ENCODE measurements around the gene C20orf96.

DNA sequence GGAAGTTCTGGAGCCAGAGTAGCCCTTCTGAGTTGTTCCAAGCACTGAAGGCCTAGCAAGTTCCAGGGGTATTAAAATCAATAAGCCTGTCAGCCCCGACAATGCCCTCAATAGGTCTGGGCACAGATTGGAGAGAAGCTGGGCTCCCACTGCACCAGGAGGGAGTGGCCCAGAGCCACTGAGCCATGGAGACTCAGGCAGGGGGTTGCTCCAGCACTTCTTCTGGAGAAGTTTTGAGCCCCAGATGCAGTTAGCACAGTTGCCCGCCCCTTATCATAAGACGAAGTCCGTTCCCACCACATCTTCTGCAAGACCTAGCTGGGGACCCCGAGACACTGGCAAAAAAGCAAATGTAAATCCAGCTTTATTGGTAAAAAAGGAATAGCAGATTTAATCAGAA, 20.0 kb downstream of the C20orf96 start:
- no peak for TF ChIP-seq POLR2AphosphoS5 (IDR thresholded peaks at IDR 0.05)
- TF ChIP-seq, protein P1, sequence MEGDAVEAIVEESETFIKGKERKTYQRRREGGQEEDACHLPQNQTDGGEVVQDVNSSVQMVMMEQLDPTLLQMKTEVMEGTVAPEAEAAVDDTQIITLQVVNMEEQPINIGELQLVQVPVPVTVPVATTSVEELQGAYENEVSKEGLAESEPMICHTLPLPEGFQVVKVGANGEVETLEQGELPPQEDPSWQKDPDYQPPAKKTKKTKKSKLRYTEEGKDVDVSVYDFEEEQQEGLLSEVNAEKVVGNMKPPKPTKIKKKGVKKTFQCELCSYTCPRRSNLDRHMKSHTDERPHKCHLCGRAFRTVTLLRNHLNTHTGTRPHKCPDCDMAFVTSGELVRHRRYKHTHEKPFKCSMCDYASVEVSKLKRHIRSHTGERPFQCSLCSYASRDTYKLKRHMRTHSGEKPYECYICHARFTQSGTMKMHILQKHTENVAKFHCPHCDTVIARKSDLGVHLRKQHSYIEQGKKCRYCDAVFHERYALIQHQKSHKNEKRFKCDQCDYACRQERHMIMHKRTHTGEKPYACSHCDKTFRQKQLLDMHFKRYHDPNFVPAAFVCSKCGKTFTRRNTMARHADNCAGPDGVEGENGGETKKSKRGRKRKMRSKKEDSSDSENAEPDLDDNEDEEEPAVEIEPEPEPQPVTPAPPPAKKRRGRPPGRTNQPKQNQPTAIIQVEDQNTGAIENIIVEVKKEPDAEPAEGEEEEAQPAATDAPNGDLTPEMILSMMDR (IDR thresholded peaks at IDR 0.05; ENCODE audit: poor library complexity, severe bottlenecking): no peak

Data from neural cell (in vitro differentiated cells).